Head of caudate nucleus (tissue), 42 donors: ENCODE data around the gene CORO1C.

Experiments
- DNase-seq, 42 donors: peaks; one replicate each; pipeline versions ENCODE4 v3.0.0 to v3.0.0-alpha.2; 2020 to 2021; ENCODE audit warnings: mixed read lengths in 7 of 42
- intact Hi-C: fragments of 100-400 bp; cut with DNase I; formaldehyde crosslinking; loops from one replicate; pipeline ENCODE4 v1.15.0; 2022

The CORO1C gene

GRCh38 chr12:108614639-108615038, 116.7 kb downstream of the CORO1C start:
- intact Hi-C loops, result no loop called here
- DNase-seq, result no peak

DNA sequence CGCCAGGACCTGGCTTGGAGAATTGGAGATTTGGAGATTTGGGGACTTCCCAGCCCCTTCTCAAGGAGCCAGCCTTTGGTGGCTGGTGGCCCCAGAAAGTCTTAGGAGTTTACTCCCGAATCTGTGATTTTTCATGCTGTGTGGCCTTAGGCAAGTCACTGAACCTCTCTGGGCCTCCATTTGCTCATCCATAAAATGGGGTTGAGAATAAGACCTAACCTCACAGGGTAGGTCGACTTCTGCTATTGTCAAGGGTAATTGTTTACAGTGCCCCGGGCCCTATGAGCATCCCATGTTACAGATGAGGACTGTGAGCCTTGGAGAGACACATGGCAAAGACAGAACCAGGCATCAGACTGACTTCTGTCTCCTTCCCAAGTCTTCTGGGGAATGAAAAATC, 117.3 kb downstream of the CORO1C start:
- intact Hi-C loops, result no loop called here
- no peak for DNase-seq

DNA sequence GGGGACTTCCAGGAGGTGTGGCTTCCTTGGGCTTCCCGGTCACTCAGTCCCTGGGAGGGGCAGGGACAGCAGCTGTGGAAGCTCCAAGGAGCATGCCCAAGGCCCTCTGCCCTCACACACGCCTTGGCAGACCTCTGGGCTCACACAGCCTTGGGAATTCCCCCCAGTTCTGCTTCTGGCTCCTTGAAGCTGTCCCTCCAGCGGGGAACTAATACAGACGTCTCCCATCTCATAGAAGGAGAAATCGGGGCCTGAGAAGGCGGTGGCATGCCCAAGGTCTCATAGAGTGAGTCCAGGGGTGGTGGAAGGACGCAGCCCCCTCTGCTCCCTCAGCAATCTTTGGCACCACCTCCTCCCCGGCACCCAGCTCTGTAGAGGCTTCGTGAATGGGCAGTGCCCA, 117.8 kb downstream of the CORO1C start:
- intact Hi-C loops, result no loop called here
- DNase-seq, result no peak

DNA sequence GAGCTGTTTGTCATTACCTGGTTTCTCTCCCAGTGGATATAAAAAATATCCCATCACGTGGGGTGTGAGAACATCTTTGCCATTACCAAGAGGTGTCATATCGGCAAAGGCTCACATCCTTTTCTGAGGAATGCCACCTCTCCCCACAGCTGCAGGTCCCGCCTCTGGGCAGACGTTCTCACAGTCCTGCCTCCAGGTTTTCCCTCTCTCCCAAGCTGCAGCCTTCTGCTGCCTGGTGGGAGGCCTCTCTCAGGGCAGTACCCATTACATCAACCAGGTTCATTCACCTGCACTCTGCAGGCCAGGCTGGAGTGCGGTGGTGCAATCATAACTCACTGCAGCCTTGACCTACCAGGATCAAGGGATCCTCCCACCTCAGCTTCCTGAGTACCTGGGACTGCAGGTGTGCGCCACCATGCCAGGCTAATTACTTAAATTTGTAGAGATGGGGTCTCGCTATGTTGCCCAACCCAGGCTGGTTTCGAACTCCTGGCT, 118.5 kb downstream of the CORO1C start:
- intact Hi-C loops, result no loop called here
- no peak for DNase-seq

- peak in 2 of 42 donors; percentile 51 to 55 for DNase-seq
- intact Hi-C loops, result no loop called here
These were observed 119.4 kb downstream of the CORO1C start for GRCh38 chr12:108611884-108612415.

DNA sequence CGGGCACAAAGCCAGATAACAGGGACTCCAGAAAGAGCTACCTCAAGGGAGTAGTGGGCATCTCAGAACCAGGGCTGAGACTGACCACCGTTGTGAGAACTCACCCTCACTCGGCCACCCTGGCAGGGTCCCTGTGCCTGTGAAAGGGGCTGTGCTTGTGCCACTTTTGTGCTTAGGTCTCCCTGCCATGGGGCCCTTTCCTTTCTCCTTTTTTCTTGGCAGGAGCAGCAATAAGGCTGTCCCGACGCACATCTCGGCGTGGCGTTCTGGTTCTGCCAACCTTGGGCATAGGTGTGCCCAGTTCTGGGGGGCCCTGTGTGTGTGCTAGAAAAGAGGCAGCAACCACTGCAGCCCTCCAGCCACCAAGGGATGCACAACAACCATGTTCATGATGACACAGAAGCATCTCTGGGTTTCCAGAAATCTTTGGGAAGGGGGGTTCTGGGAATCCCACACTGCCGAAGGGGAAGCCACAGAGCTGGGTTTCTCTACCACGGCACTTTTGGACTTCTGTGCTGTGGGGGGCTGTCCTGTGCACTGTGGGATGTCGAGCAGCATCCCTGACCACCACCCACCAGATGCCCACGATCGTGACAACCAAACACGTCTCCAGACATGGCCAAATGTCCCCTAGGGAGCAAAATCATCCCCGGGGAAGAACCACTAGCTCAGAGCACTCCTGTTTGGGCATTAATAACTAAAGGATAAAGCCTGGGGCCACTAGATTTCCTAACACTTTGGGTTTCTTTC, 120.3 kb downstream of the CORO1C start:
- no peak for DNase-seq
- intact Hi-C loops, result no loop called here

DNA sequence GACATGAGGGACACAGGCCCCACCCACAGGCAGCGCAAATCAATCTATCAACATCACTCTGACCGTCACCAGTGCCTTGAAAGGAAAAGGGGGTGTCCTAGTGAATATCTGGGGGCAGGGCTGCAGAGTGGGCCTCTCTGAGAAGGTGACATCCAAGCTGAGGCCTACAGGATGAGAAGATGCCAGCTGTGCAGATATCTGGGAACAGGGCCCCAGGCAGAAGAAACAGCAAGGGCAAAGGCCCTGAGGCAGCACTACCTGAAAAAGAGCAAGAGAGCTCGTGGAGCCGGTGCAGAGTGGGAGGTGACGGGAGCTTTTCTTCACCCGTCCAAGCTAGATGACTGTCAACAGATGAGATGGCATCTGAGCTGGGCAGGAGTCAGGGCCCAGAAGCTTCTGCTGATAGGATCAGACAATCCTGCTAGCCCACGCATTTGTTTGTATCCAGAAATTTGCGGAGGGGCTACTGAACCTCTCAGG, 120.9 kb downstream of the CORO1C start:
- intact Hi-C loops, result no loop called here
- no peak for DNase-seq

DNA sequence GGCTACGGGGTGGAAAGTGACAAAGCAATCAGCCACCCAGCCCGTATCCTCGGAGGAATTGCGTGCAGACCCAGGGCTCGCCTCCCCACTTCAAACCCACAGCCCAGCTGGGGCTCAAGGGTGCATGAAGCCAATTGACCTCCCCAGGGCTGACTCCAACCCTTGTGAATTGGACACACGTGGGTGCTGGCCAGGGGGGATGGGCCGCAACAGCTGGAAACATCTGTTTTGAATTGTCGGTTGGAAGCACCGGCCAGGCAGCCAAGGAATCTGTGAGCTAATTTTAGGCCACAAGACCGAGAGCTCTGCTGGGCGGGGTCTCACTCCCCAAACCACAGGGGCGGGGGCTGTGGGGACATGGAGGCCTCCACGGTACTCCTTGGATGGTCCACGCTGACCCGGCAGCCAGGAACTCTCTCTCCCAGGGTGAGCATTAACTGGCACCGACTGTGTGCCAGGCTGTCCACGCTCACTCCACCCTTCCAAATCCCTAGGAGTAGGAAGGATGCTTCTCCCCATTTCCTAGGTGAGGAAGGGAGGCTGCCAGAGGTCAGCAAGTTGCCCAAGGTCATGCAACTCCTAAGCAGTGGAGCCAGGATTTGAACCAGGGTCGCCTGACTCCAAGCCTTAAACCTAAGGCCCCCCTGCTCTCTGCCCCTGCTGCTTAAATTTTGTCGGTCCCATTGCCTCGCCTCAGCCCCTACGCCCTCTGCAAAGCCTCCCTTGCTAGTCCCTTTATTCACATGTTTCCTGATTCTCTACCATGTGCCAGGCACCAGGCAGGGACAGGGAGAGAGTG, 121.6 kb downstream of the CORO1C start:
- intact Hi-C loops, result no loop called here
- DNase-seq, result no peak

DNA sequence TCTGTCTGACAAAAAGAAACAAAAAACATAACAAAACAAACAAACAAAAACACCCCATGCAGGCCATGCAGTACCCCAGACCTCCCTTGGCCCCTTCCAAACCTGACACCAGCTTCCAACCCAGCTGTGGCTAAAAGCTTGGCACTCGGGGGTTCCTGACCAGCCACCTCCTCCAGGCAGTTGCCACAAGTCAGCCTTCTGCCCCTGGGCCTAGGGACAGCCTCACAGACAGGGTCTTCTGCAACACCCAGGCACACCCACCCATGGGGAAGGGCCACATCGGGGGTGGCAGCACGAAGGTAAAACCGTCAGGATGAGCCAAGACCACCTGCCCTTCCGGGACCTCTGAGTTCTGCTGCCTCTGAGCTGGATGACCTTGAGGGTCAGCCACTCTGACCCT, 122.7 kb downstream of the CORO1C start:
- intact Hi-C loops, result no loop called here
- no peak for DNase-seq

- DNase-seq, result no peak
- intact Hi-C loops, result no loop called here
These were observed 123.2 kb downstream of the CORO1C start for GRCh38 chr12:108607981-108608600.

GRCh38 chr12:108606492-108606891, 124.8 kb downstream of the CORO1C start:
- no peak for DNase-seq
- intact Hi-C loops, result no loop called here

GRCh38 chr12:108605690-108606406, 125.5 kb downstream of the CORO1C start:
- intact Hi-C loops, result no loop called here
- no peak for DNase-seq

- DNase-seq, result no peak
- intact Hi-C loops, result no loop called here
These were observed 126.2 kb downstream of the CORO1C start for GRCh38 chr12:108605000-108605689.

- intact Hi-C loops, result no loop called here
These were observed 126.9 kb downstream of the CORO1C start for GRCh38 chr12:108604208-108604941.

GRCh38 chr12:108603743-108604142, 127.6 kb downstream of the CORO1C start:
- no peak for DNase-seq
- intact Hi-C loops, result no loop called here

More at GRCh38 chr12:108604208-108604941, 126.9 kb downstream of the CORO1C start:
- DNase-seq, result no peak

DNA sequence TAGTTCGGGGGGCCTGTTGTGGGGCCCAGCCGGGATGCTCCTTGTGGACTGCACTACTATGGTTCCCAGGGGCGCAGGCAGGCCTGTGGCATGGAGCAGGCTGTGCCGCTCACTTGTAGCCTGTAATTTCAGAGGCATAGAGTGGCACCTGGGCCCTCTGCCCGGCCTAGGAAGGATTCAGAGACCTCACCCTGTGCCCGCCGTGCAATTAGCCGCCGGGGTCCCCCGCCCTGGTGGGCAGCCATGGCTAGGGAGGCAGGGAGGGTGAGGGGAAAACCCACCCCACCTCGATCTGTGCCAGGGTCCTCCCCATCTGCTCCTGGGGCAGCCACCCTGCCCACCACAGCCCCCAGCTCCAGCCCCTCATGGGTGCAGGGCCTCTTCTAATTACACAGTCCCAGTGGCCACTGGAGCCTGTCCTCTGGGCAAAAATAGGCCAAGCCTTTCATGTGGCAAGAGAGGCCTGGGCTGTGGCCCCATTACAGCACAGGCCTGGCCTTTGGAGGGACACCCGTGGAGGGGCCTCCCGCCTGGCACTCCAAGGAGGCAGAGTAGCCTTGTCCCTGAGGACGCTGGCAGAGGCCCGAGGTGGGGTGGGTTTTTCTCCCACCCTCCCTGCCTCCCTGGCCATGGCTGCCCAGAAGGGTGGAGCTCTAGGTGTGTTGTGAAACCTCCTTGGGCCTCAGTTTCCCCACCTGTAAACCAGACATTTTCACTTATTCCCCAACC, 128.2 kb downstream of the CORO1C start:
- DNase-seq, result no peak
- intact Hi-C loops, result no loop called here

DNA sequence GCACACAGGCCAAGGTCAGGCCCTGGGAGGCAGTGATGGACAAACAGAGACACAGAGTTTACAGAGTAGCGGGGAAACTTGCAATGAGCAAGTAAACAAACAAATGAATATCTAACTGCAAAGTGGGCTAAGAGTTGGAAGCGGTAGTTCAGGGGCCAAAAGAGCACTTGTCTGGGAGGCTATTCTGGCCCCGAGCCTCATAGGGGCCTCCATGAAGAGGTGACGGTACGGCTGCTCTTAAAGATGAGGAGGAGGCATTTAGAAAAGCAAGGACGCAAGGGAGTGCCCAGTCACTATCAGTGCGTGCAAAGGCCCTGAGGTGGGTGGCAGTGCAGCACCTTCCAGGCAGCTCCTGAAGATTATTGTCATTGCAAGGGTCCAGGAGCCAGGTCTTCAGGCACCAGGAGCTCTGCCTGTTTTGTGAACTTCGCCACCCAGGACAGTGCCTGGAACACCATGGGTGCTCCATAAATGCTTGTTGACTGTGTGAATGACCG, 129.1 kb downstream of the CORO1C start:
- DNase-seq, result no peak
- intact Hi-C loops, result no loop called here
